HG02885 (cell line): ENCODE results near the gene MAGI3.

Experiments
- ATAC-seq: cut with Tn5 transposase; IDR thresholded peaks from one replicate; pipeline ENCODE4 v1.9.1; 2021; ENCODE audit warnings: mild to moderate bottlenecking; ENCODE audit not compliant: unreplicated experiment, poor library complexity

MAGI3 gene

GRCh38 chr1:113641396-113641795 lies 251.1 kb downstream of the MAGI3 start:
- no peak for ATAC-seq

- no peak for ATAC-seq
Observed at GRCh38 chr1:113647164-113647563, 256.8 kb downstream of the MAGI3 start.

- ATAC-seq: no peak
Observed at GRCh38 chr1:113648478-113648877, 258.2 kb downstream of the MAGI3 start.

- no peak for ATAC-seq
Observed at GRCh38 chr1:113652771-113653170, 262.5 kb downstream of the MAGI3 start.

- no peak for ATAC-seq
Observed at GRCh38 chr1:113653741-113654140, 263.4 kb downstream of the MAGI3 start.

GRCh38 chr1:113654883-113655282 lies 264.6 kb downstream of the MAGI3 start:
- ATAC-seq: no peak

GRCh38 chr1:113657126-113657525 lies 266.8 kb downstream of the MAGI3 start:
- peak; percentile 62 for ATAC-seq

GRCh38 chr1:113657556-113658063 lies 267.3 kb downstream of the MAGI3 start:
- ATAC-seq: no peak

GRCh38 chr1:113659035-113659434 lies 268.7 kb downstream of the MAGI3 start:
- no peak for ATAC-seq

GRCh38 chr1:113659556-113659955 lies 269.2 kb downstream of the MAGI3 start:
- ATAC-seq: no peak

GRCh38 chr1:113660088-113660487 lies 269.8 kb downstream of the MAGI3 start:
- no peak for ATAC-seq

- ATAC-seq: no peak
Observed at GRCh38 chr1:113662101-113662500, 271.8 kb downstream of the MAGI3 start.

- no peak for ATAC-seq
Observed at GRCh38 chr1:113663165-113663951, 273.0 kb downstream of the MAGI3 start.

- no peak for ATAC-seq
Observed at GRCh38 chr1:113665071-113665470, 274.8 kb downstream of the MAGI3 start.

- no peak for ATAC-seq
Observed at GRCh38 chr1:113666126-113666525, 275.8 kb downstream of the MAGI3 start.

- no peak for ATAC-seq
Observed at GRCh38 chr1:113669988-113670387, 279.7 kb downstream of the MAGI3 start.

- ATAC-seq: no peak
Observed at GRCh38 chr1:113670650-113671049, 280.3 kb downstream of the MAGI3 start.

- no peak for ATAC-seq
Observed at GRCh38 chr1:113672491-113672890, 282.2 kb downstream of the MAGI3 start.

- no peak for ATAC-seq
Observed at GRCh38 chr1:113674591-113674990, 284.3 kb downstream of the MAGI3 start.

- ATAC-seq: no peak
Observed at GRCh38 chr1:113675302-113675701, 285.0 kb downstream of the MAGI3 start.

GRCh38 chr1:113676524-113676923 lies 286.2 kb downstream of the MAGI3 start:
- no peak for ATAC-seq
